Measurements from ENCODE around the gene IFI35.
"Not testable (repeated sequence)": the region's sequence is repeated elsewhere in the genome, so short reads cannot be mapped to it uniquely, and the experiment has no call there.

IFI35 gene

DNA sequence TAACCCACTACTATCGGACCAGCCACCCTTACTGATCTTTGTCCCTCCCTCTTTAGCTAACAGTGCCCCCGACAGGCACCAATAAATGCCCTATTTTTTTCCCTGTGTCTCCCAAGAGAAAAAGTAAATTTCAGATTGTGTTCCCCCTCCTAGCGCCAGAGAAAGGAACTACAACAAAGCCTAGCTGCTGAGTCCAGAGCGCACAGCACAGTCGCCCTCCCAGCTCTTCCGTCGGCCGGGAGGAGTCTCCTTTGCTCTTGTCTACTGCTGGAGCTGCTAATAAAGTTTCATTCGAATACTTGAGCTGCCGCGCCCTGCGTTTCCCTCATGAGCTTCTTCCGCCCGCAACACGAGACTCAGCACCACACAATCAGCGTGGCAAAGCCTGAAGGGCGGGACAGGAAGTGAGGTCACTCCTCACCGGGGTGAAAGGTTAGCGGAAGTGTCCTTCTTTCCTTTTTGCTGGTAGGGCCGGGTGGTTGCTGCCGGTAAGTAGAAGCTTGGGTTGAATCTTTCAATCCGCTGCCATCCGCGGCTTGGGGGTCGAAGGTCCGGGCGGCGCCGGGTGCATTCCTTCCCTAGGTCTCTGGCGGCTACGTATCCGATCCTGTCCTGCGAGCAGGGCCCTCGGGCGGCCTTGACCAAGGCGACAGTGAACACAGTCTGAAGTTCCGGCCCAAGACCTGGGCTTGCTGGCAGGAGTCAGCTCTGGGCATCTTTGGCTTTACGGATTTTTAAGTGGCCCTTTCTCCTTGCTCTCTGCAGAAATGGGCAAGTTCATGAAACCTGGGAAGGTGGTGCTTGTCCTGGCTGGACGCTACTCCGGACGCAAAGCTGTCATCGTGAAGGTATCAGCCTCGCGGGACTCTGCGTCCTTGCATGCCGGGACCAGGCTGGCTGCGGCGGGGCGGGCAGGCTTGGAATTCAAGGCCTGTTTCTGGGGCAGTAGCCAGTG, 8.3 kb upstream of the IFI35 start, which contains the start of gene RPL27:
TSS of gene RPL27 (plus strand) at position 436 of the 955 bp plus-strand sequence. CDS start at position 768, 332 bp downstream.
- DNase-seq = peak; percentile 100

DNA sequence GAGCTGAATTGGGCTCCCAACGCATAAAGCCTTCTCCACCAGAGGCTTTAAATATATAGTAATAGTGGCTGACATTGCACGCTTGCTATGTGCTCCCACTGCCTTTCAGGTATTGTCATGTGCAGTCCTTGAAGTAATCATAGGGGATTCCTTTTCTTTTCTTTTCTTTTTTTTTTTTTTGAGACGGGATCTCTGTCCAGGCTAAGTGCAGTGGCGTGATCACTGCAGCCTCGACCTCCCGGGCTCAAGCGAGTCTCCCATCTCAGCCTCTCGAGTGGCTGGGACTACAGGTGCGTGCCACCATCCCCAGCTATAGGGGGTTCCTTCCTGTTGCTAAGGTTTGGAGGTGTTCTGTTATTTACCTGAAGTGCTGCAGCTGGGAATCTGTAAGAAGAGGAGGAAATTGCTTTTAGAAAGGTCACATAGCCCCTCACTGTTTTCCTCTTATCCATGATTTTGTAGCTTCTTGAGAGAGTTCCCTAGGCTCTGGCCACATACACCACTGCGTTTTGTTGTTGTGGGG, 7.5 kb upstream of the IFI35 start:
- DNase-seq = no peak

DNA sequence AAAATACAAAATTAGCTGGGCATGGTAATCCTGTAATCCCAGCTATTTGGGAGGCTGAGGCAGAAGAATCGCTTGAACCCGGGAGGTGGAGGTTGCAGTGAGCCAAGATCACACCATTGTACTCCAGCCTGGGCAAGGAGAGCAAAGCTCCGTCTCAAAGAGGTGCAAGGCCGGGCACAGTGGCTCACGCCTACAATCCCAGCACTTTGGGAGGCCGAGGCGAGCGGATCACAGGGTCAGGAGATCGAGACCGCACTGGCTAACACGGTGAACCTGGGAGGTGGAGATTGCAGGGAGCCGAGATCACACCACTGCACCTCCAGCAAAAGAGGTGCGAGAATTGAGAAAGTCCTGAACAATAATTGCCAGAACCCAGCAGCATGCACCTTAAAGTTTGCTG, 5.7 kb upstream of the IFI35 start:
- DNase-seq = not testable (repeated sequence)

- no peak for DNase-seq
Measured at GRCh38 chr17:43003542-43004172, 2.9 kb upstream of the IFI35 start.

DNA sequence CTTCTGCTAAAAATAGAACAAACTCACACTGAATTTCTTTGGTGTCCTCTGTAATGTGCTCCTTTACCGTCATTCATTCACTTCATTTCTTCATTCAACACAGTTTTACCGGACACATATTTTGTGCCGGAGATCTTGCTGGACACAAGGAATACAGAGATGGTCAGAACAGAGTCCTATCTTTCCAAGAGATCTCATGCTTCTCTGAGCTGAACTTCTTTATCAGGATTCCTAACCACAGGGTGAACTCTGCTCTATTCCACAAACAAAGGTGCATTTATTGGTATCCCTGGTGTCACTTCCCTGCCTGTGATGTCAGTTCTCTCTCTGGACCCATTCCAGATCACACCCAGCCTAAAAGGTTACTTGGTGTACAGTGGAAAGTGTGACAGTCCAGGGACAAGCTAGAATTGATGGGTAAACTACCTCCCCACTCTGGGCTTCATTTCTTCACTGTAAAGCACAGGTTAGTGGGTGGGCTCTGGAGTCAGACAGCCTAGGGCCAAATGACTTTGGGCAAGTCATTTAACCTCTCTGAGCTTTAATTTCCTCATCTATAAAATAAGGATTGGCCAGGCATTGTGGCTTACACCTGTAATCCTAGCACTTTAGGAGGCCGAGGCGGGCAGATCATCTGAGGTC, 4.2 kb downstream of the IFI35 start:
- no peak for DNase-seq

DNA sequence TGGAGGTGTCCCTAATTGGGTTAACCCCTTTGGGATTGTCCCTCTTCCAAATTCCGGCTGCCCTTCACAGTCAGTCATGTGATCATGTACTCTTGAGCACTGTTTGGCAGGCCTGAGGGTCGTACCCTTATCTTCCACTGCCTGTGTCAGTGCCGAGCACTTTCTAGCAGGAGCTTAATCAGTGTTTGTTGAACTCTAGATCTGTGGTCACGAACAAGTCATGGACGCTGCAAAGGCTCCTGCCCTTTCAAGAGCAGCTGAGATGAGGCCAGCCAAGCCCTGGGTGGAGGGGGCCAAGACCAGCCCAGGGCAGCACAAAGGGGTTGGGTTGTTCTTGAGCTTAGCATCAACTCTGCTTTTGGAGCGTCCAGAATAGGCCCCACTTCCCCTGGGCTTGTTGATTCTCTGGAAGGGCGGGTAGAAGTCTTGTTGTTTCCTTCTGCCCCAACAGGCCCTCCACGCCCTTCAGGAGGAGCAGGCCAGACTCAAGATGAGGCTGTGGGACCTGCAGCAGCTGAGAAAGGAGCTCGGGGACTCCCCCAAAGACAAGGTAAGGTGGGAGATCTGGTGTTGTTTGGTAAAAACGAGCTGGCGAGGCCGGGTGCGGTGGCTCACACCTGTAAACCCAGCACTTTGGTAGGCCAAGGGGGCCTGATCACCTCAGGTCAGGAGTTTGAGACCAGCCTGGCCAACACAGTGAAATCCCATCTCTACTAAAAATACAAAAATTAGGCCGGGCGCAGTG, 5.3 kb downstream of the IFI35 start:
- DNase-seq = no peak

DNA sequence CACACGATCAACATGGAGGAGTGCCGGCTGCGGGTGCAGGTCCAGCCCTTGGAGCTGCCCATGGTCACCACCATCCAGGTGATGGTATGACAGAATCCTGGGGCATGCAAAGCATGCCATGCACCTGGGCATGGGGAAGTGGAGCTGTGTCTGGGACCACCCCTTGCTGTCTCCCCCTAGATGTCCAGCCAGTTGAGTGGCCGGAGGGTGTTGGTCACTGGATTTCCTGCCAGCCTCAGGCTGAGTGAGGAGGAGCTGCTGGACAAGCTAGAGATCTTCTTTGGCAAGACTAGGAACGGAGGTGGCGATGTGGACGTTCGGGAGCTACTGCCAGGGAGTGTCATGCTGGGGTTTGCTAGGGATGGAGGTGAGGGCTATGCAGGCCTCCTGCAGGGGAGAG, 6.7 kb downstream of the IFI35 start:
- DNase-seq = no peak

DNA sequence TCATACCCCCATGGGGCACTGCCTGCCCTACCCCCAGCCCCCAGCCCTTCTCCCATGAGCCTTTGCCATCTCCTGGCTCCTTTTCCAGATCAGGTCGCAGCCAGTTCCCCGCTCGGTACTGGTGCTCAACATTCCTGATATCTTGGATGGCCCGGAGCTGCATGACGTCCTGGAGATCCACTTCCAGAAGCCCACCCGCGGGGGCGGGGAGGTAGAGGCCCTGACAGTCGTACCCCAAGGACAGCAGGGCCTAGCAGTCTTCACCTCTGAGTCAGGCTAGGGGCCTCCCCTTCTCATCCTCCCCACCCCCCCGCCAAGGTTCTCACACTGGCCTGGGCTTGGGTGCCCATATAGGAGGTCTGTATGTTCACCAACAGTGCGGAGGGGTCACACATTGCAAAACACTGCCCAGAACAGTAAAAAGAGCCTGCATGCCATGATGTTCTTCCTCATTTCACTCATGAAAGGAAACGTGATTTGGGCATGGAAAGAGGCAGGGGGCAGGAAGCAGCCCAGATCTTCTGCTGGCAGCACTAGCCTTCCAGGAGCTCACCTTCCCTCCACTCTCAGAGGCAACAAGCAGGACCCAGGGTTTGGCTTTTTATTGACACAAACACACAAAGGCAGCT, 7.5 kb downstream of the IFI35 start:
- peak; percentile 66 for DNase-seq

- DNase-seq = no peak
Measured at GRCh38 chr17:43014649-43015542, 8.3 kb downstream of the IFI35 start.

DNA sequence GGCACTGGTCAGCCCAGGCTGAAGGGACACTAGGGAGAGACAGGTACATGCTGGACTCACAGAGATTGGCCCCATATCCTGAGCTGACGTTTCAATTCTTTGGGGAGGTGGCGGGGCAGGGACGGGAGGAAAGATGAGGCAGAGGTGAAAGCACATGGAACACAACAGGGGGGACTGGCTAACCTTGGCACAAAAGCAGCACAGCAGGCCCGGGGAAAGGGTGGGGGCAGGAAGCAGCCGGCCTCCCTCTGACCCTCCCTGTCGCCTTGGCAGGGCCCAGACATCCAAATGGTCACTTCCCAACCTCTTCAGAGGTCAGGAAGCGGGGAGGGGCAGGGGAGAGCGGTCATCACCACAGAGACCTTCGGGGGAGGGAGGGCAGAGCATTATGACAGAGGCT, 9.0 kb downstream of the IFI35 start:
- no peak for DNase-seq

- no peak for DNase-seq
Measured at GRCh38 chr17:43016216-43016615, 9.6 kb downstream of the IFI35 start.

- DNase-seq = peak; percentile 63
Measured at GRCh38 chr17:43018008-43018853, 11.6 kb downstream of the IFI35 start.

- DNase-seq = peak; percentile 98
Measured at GRCh38 chr17:43018932-43019331, 12.3 kb downstream of the IFI35 start.

- peak; percentile 66 for DNase-seq
Measured at GRCh38 chr17:43019418-43019817, 12.8 kb downstream of the IFI35 start.

GRCh38 chr17:43020030-43020621, 13.5 kb downstream of the IFI35 start:
- peak; percentile 86 for DNase-seq

DNA sequence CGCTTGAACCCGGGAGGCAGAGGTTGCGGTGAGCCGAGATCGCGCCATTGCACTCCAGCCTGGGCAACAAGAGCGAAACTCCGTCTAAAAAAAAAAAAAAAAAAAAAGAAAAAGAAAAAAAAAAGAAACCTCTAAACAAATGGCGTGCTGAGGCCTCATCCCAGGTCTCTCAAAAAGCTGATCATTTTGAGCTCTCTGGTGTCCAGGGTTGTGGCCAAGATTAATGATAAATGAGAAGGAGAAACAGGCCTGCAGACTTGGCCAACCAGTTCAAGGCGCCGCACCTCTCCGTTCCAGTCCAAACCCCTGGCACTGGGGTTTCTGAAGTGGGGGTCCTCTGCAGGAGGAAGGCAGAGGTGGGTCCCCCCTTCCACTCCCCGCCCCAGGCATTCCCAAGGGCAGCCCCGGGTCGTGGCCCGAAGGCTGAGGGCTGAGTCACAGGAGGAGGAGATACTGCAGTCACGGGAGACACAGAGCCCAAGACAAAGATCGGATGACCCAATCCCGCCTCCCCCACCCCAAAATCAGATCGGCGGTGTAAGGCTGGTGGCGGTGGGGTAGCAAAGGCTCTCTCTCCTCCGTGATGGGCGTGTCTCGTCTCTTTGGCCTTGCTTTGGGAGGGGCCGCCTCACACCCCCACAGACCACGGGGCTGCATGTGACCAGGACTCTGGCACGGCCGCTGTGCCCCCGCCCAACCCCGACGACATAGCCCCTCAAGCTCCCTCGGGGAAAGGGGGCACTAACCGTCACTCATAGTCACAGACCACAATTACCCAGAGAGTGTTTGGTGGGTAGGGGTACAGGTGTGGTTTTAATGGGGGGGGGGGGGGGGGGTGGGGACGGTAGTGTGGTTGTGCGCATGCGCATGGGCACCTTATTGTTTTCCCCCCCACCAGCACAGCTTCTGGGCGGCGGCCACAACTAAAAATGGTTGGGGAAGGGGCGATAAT, 14.5 kb downstream of the IFI35 start:
- DNase-seq = peak; percentile 66

DNA sequence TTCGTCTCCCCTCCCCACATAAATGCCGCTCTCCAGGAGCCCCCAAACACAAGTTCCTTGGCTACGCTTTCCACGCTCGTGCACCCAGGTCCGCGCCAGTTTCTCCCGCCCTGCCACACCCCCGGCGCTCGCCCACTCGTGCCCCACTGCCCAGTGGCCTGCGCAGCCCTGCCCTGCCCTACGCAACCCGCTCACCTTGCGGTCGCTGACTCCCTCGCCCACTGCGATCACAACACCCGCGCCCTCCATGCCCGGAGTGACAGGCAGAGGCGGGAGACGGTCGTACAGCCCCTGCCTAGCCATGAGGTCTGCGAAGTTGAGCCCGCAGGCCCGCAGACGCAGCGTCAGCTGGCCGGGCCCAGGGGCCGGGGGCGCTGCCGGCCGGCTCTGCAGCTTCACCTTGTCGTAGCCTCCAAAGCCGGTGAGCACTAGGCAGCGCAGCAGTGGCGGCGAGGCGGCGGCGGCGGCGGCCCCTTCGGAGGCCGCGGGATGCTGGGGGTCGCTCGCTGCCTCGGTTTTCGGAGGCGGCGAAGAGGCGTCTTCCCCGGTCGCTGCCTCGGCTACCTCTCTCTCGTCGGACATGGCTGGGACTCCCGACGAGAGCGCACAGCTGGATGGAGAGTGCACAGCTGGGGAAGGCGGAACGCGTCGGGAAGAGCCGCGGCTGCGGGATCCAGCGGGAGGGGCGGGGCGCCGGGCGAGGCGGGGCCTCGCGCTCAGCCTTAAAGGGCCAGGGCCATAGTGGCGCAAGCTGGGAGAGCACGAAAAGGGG, 15.3 kb downstream of the IFI35 start, which contains the start of gene VAT1:
TSS of gene VAT1 (minus strand) at position 645 of the 772 bp plus-strand sequence. CDS start at position 582, 63 bp downstream.
- DNase-seq = peak; percentile 51

Measured in GF-D8 (cell line).